Activated gamma-delta T cell (primary cell): Measurements from ENCODE around the gene CHAT.

Experiments
- DNase-seq: peaks from one replicate; lab custom pipeline; 2025; lab: John Stamatoyannopoulos, UW

The CHAT gene

DNA sequence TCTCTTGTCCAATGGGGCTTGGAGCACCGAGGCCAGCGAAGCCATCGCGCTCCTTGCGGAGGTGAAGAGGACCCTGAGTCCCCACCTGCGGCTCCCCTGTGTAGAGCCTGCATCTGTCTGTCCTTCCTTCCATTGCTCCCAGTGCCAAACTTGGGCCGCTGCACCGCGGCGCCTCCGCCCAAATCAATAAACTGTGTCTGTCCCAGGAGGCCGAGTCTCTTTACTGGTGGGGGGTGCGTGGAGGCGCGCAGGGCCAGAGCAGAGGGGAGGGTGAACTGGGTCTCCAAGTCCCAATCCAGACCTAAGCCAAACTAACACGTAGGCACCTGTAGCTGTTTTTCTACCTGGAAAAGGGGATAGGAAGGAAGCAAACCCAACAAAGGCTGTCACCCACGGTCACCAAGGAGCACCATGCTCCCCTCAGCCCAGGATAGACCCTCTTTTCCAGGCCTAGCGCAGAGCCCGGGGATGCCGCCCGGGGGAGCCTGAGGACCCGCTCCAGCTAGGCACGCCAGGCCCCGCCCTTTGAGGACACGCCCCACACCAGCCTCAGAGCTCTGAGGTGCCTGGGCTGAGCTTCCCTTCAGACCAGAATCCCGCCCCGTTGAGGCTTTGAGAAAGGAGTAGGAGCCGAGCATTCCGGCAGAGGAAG, 1.2 kb upstream of the CHAT start:
- no peak for DNase-seq

DNA sequence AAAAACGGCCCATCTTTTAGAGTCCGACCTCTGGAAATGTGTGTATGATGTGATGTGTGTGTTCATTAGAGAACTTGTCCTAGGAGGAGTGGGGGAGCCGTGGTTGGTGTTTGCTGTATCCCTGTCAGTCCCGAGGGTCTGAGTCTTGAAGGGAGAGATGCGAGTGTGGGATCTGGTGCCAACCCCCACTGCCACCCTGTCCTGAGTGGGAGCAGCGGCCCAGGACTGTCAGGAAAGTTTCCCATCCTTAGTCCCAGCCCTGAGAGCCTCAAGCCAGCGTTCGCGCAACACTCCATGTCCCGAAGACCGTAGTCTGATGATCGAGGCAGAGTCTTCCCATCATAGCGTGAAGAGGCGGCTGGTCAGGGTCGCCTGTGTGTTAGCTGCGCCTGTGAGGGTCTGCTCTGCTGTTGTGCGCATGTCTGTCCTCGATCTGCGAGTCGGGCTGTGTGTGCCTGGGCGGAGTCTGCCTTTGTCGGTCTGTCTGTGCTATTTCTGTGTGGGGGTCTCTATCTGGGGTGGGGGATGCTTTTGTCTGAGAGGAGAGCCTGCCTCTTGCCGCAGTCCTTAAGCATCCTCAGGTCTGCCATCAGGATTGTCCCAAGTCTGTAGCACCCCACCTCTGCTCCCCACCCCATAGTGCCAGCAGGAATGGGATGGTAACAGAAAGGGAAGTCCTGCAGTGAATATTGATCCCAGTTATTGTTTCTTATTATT, 514 bp upstream of the CHAT start:
- no peak for DNase-seq

DNA sequence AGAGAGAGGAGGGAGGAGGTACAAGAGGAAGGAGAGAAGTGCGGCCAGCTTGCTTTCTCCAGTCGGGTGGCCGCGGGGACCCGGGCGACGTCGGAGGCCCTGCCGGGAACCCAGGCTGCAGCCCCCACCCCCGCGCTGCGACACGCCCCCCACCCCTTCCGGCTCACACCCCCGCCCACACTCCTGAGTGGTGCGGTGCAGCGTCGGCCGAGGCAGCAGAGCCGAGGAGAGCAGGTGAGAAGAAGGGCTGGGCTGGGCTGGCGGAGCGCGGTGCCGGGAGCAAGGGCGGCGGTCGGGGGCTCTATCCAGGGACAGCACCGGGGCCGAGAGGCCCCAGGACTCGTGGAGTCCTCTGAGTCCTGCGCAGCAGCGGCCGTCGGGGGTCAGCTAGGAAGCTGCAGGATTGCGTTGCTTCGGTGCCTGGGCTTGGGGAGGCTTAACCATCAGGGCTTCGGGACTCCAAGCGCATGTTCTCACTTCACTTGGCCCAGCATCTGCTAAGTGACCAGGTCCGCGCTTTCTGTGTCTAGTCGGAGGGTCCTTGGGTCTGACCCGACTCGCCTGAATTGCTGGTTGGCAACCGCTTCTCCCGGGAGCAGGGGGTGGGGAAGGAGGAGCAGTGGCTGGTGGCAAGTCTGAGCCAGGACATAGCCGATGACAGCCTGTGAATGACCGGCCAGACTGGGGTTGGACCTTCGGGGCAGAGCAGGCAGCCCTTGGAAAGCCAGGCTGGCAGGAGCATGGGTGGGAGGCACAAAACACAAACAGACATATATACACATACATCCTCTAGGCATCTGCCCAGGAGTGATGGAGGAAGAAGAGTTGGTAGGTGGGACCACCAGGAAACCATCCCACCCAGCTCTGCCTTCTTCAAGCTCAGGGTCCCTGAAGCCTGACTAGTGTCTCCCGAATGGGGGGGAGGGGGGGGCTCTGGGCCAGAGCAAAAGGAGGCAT, 683 bp downstream of the CHAT start:
- DNase-seq: no peak

DNA sequence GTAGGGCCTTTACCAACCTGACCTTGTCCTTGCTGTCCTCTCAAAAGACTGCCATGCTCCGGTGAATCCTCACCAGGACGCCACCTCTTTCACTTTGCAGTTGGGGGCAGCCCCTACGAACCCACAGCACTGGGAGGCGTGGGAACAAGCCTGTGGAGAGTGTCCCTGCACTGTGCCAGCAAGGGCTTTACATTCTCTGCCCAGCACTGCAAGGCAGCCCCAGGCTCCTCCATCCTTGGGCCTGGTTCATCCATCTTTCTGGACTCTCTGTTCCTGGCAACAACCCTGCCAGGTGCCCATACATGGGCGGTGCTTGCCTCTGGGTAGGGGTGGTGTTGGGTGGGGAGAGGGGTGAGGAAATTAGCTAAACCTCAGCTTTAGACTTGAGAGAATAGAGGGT, 1.4 kb downstream of the CHAT start:
- DNase-seq: no peak

DNA sequence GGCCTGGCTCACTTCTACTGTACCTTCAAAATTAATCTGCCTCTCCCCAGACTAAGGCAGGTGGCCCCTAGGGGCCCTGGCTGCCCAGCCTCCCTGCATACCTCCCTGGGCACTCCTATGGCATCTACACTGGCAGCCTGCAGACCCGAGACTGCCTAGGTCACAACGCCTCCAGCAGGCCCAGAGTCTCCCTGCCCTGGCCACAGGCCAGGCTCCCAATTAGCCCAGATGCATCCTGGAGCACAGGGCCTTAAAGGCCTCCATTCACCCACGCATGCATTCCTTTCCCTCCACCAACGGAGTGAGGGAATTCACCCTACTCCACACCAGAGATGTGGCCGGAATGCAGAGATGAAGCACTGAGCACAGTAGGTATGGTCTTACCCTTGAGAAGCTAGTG, 1.9 kb downstream of the CHAT start:
- no peak for DNase-seq

DNA sequence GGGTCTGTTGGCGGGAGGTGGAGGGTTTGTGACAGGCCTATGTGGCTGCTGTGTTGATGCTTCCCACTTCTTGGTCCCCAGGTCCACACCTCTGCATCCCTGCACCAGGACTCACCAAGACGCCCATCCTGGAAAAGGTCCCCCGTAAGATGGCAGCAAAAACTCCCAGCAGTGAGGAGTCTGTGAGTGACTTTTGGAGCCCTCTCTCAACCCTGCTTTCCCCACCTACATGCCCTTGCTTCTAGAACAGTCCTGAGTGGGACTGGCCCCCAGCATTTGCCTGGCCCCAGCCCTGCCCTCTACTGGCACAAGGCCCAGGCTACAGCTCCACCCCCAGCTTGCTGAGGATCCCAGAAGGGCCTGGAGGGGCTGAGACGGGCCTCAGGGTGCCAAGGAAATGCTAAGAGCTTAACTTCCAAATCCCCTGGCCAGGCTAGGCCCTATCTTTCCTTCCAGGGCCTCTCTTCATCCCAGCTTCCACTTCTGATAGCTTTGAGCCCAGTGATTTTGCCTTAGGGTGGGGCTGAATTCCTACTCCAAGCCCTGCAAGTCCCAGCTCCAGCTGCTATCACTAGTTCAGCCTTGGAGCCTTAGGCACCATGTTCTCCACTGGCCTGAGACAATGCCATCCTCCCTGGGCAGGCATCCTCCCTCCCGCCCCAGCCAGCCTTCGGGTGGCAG, 2.7 kb downstream of the CHAT start:
- DNase-seq: no peak

DNA sequence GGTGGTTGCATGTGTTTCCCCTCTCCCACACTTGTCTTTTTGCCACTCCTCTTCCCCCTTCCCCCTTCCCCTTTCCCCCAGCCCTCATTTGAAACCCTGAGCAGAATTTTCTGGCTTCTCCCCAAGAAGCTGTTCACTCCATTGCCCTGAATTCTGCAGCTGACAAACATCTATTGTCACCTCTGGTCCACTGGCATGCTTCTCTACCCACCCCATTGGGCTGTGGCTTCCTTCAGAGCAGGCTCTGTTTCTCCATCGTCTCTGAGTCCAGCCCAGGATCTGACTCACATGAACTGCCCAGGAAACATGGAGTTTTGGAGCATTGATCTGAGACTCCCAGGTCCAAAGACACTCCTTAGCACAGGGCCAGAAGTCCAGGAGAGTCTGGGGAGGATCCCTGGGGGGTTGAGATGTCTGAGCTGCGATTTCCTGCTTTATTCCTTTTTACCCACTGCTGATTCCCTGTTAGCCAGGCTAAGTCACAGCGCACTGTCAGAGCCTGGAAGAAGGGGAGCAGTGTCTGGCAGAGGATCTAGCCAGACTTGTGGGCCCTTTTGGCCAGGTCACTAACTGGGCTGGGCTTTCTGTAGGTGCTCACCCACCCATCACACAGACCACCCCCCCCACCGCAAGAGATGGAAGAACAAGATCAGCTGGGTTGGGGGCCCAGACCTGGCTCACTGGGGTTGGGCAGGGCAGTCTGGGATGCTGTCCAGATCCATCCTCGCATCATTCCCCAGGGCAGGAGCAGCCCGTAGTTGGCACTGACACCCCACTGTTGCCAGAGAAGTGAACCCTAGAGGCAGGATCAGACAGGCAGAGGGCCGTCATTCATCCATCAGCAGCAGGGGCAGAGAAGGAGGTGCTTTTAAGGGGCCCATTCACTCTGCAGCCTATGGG, 3.5 kb downstream of the CHAT start:
- no peak for DNase-seq

DNA sequence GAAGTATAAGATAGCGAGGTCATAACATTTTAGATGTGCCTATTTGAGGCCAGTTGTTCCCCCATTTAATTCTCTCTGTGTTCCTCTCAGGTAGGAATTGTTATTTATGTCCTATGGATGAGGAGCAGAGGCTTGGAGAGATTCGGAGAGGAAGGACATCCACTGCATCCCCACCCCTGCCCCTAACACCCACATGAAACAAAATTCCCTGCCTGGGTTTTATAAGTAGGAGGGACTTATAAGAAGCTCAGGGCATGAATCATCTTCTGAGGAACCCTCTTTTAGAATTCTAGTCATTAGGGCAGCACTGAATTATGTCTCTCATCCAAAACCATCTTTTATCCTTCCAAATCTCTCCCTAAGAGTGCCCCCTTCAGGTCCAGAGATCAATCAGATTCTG, 5.0 kb downstream of the CHAT start:
- no peak for DNase-seq

DNA sequence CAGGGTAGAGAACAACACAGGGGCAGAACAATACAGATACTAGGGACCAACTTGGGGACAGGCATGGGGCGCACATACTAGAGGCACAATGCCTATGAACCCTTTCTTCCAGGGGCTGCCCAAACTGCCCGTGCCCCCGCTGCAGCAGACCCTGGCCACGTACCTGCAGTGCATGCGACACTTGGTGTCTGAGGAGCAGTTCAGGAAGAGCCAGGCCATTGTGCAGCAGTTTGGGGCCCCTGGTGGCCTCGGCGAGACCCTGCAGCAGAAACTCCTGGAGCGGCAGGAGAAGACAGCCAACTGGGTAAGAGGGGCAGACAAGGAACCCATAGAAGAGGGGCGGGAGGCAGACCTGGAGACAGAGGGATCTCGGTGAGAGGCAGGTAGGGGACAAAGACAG, 5.8 kb downstream of the CHAT start:
- DNase-seq: no peak

DNA sequence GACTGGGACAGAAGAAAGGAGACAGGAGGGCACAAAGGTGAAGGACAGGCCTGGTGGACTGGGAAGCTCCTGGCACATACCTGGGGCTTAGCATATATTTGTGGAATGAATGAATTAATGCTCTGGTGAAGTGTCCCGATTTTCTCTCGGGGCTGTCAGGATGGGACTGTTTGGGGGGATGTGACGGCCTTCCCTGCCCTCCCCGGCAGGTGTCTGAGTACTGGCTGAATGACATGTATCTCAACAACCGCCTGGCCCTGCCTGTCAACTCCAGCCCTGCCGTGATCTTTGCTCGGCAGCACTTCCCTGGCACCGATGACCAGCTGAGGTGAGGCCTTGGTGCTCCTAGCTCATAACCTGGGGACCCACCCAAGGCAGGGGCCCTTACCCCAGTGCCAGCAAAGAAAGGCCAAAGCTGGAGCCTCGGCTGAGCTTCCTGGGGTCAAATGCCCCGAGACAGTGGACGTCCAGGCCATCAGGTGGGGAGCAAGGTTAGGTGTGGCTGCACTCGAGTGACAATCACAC, 6.5 kb downstream of the CHAT start:
- DNase-seq: no peak

DNA sequence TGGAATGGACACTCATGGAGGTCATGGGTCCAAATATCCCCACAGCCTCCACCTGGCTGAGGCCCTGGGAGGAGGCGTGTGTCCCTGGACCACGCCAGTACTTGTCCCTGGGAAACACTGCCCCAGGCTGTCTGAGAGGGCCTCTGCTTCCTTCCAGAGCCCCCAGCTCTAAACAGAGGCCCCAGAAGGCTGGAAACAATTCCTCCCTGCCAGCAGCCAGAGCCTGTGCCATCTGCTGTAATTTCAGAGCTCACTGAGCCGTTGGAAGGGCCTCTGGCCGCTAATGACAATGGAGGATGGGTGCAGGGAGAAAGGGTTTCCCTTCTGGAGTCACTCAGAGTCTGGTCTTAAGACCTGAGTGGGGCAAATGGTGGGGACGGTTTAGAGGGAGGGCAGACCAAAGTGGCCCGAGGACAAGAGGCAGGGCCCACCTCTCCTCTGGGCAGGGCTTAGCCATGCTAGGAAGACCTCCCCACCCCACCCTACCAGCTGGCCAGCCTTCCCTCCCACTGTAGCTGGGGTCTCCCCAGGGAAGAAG, 7.1 kb downstream of the CHAT start:
- DNase-seq: no peak

DNA sequence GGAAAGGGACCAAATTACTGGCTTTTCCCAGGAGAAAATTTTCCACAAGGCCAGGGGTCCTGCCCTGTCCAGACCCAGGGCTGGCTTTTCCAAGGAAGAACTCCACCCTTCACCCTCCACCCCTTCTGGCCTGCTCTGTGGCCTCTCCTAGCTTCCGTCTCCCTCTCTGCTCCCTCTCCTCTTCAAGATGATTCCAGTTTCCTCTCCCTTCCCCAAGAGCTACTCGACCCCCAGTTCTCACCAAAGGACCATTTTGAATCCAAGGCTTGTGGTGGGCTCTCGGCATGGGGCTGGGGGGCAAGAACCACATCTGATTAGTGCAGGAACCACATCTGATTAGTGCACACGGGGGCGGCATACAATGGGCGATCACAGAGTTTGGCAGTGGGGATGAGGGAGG, 7.7 kb downstream of the CHAT start:
- no peak for DNase-seq

DNA sequence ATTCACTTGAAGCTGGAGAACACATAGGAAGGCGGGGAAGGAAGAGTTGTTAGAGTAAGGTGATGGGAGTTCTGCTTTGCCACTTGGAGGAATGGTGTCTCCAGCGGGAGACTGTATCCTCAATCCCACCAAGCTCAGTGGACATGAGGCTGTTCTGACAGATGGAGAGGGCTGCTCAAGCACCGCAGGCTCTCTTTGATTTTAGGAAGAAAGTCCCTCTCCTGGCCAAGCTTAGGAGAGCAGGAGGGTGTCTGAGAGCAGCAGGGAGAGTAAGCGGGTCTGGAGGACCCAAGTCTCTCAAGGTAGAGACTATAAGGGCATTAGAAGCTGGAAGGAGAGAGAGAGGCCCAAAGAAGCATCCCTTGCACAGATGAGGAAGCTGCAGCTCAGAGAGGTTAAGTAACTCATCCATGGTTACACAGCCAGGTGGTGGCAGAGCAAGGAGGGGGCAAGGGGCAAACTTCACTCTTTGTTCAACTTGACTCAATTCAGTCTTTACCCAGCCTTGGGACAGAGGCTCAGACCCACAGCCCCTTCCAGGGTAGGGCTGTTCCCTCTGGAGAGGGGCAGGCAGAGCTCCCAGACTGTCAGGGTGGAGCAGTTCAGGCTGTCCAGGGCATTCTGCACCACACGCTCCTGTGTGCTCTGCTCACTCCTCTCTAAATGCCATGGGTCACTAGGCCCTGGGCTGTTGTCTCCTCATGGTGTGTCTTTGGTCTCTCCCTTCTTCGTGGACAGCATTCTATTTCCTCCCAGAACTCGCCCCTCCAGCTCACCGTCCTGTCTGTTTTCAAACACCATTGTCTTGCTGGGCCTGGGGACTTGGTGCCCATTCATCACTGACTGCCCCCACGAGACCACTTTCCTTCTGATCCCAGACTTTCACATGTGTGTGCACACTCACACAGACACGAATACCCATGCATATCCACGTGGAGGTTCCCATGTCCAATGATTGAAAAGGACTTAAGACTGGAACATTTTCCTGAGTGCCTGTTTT, 8.9 kb downstream of the CHAT start:
- no peak for DNase-seq

DNA sequence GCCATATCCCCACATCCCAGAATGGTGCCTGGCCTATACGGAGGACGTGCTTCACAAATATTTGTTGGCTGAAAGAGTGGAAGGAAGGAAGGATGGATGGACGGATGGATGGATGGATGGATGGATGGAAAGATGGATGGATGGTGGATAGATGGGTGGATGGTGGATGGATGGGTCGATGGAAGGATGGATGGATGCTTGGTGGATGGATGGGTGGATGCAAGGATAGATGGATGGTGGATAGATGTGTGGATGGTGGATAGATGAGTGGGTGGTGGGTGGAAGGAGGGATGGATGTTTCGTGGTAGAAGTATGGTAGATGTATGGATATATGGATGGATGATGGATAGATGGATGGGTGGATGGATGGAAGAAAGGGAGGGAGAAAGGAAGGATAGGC, 10.8 kb downstream of the CHAT start:
- DNase-seq: no peak

DNA sequence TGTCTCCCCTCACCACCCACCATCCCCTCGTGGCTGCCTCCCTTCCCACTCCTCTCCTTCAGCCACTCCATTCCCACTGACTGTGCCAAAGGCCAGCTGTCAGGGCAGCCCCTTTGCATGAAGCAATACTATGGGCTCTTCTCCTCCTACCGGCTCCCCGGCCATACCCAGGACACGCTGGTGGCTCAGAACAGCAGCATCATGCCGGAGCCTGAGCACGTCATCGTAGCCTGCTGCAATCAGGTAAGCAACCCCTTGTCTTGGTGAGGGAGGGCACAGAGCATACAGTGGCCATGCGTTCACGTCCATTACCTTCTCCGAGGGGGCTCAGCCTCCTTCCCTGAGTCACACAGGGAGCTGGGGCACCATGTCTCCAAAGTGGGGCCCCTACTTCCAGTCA, 11.6 kb downstream of the CHAT start:
- DNase-seq: no peak

DNA sequence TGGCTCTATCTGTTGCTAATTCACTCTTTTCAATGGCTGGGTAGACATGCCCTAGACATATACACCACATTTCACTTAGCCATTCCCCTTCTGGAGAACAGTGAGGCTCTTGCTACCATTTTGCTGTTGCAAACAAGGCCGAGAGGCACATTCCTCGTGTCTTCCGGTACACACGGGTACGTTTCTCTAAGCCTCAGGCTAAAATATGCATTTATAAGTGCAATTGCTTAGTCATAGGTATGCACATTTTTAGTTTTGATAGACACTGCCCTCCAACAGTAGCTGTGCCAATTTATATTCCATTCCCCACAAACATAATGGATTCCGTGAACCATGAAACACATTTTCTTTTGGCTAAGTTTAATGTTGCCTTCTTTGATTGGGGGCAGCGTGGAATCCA, 13.2 kb downstream of the CHAT start:
- DNase-seq: no peak

DNA sequence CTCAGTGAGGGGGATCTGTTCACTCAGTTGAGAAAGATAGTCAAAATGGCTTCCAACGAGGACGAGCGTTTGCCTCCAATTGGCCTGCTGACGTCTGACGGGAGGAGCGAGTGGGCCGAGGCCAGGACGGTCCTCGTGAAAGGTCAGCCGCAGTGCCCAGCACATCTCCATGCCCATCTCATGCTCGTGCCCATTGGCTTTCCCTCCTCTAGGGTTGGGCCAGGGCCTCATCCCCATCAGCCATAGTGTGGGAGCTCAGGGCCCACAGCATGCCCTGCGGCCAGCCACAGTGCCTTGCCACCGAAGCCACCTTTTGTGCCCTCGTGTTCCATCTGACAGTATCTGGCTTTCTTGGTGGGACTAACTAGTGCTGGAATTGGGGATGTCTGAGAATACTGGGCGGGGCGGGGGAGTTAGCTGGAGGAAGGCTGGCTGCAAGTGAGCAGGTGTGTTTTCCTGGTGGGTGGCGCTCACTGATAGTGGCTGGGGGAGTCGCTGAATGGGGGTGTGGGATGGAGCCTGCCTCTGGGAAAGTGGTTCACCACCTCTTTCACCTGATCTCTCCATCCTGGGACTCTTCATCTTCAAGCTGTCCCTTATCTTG, 13.9 kb downstream of the CHAT start:
- DNase-seq: no peak

DNA sequence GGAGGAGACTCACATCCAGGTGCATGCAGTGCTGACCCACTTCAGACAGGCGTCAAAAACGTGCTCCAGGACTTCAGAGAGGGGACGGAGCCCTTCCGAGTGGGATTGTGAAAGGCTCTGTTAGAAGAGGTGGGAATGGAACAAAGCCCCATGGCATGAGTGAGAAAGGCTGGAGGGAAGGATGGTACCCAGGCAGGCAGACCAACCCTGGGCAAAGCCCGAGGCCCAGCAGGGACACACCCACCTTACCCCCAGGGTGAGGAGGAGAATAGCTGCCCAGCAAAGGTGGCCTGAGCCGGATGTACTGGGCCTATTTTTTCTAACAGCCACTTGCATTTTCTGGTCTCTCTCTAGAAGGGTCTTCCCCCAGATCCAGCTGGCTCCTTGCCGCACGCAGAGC, 14.8 kb downstream of the CHAT start:
- DNase-seq: no peak

DNA sequence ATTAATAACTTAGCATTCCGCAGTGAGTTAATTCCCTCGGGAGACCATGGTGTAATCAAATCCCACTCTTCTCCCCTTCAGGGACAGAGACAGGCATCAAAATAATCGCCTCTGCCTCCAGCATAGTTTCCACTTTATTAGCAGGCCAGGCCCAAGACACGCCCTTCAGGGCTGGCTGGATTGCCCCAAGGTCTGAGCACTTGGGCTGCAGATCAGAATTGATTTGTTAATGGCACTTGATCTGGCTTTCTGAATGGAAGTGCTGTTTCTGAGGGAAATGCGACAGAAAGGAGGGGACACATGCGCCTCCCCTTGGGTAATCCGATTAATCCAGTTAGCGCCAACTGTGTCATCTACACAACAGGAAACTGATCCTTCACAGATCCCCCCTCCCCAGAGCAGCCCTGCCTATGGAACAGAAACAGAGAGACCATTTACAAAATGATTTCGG, 15.6 kb downstream of the CHAT start:
- DNase-seq: no peak
